HG03432 (cell line): ENCODE measurements around the gene ZSWIM1.
"Not testable (repeated sequence)": the region's sequence is repeated elsewhere in the genome, so short reads cannot be mapped to it uniquely, and the experiment has no call there.

Source experiments
- ATAC-seq: cut with Tn5 transposase; IDR thresholded peaks from one replicate; pipeline ENCODE4 v1.9.1; 2021; ENCODE audit warnings: mild to moderate bottlenecking, moderate library complexity; ENCODE audit not compliant: unreplicated experiment

ZSWIM1 gene

GRCh38 chr20:45925821-45926506 is 44.9 kb downstream of the ZSWIM1 start:
- ATAC-seq: no peak

GRCh38 chr20:45926731-45927070 is 45.7 kb downstream of the ZSWIM1 start:
- ATAC-seq: no peak

- no peak for ATAC-seq
Measured at GRCh38 chr20:45927071-45927878, 46.2 kb downstream of the ZSWIM1 start.

- ATAC-seq: not testable (repeated sequence)
Measured at GRCh38 chr20:45931680-45932079, 50.7 kb downstream of the ZSWIM1 start.

GRCh38 chr20:45933266-45934045 is 52.4 kb downstream of the ZSWIM1 start:
- no peak for ATAC-seq

- ATAC-seq: peak; percentile 29
Measured at GRCh38 chr20:45934046-45934585, 53.1 kb downstream of the ZSWIM1 start.
